ENCODE results near the gene NR3C2.

Gene NR3C2

DNA sequence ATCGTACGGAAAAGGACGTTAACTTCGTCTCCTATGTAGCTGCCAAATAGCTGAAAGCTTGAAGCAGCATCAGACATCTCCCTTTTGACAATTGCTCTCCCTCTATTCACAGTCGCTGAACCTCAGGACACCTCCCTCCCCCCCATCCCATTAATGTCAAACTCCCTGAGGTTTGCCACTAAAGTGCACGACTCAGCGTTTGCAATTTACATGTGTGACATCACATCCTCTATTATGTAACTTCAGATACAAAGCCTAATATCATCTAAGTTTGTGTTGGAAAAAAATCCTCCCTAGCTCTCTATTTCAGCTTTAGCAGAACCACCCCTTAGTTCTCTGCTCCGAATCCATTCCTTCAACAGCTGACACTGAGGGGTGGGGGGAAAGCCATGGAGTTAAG is 5.5 kb upstream of the NR3C2 start (continued):
- TF ChIP-seq, protein P1, sequence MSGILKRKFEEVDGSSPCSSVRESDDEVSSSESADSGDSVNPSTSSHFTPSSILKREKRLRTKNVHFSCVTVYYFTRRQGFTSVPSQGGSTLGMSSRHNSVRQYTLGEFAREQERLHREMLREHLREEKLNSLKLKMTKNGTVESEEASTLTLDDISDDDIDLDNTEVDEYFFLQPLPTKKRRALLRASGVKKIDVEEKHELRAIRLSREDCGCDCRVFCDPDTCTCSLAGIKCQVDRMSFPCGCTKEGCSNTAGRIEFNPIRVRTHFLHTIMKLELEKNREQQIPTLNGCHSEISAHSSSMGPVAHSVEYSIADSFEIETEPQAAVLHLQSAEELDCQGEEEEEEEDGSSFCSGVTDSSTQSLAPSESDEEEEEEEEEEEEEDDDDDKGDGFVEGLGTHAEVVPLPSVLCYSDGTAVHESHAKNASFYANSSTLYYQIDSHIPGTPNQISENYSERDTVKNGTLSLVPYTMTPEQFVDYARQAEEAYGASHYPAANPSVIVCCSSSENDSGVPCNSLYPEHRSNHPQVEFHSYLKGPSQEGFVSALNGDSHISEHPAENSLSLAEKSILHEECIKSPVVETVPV (CRISPR knock-in tag; IDR thresholded peaks at IDR 0.05) = no peak

DNA sequence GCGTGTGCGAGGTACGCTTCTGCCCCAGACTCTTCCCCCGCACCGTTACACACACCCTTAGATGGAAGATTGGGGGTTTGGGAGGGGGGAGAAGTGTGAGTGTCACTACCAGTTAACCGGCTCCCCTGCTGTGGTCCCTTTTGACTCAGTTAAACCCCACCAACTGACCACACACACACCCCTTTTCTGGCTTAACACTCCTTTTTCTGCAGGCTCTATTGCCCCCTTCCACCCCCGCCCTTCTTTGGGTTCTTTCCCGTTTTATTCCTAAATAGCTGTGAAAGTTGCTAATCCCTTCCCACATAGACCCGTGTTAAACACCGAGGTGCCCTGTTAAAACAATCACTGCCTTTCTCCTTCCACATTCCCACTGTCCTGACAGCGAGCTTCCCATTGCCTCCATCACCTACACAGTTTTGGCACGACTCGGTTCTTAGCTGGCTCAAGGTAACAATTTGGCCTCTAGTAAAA is 3.7 kb upstream of the NR3C2 start:
- TF ChIP-seq ZFP3 (CRISPR knock-in tag; IDR thresholded peaks at IDR 0.05) (no peak), OSR1 (CRISPR knock-in tag; IDR thresholded peaks at IDR 0.05) (no peak), ISL1 (CRISPR knock-in tag; IDR thresholded peaks at IDR 0.05) (no peak), ZNF565 (CRISPR knock-in tag; conservative IDR thresholded peaks at IDR 0.05; ENCODE audit: low read depth) (no peak), TOX (CRISPR knock-in tag; IDR thresholded peaks at IDR 0.05; ENCODE audit: borderline replicate concordance) (no peak), ZC3H10 (CRISPR knock-in tag; IDR thresholded peaks at IDR 0.05) (no peak), RARB (CRISPR knock-in tag; IDR thresholded peaks at IDR 0.05) (no peak), TCF4 (CRISPR knock-in tag; IDR thresholded peaks at IDR 0.05; ENCODE audit: borderline replicate concordance) (no peak), SNAI2 (CRISPR knock-in tag; IDR thresholded peaks at IDR 0.05) (no peak), PPARA (CRISPR knock-in tag; IDR thresholded peaks at IDR 0.05; ENCODE audit: borderline replicate concordance) (no peak), GLIS3 (CRISPR knock-in tag; IDR thresholded peaks at IDR 0.05) (no peak), ESRRG (CRISPR knock-in tag; IDR thresholded peaks at IDR 0.05) (no peak), ZFP30 (CRISPR knock-in tag; IDR thresholded peaks at IDR 0.05) (no peak), CSDC2 (CRISPR knock-in tag; IDR thresholded peaks at IDR 0.05) (no peak), ARNTL (CRISPR knock-in tag; IDR thresholded peaks at IDR 0.05; ENCODE audit: borderline replicate concordance, low read depth) (no peak), BACH2 (CRISPR knock-in tag; IDR thresholded peaks at IDR 0.05; ENCODE audit: borderline replicate concordance) (no peak)
- TF ChIP-seq, protein P1 (CRISPR knock-in tag; IDR thresholded peaks at IDR 0.05) = no peak
- TF ChIP-seq, protein P2, sequence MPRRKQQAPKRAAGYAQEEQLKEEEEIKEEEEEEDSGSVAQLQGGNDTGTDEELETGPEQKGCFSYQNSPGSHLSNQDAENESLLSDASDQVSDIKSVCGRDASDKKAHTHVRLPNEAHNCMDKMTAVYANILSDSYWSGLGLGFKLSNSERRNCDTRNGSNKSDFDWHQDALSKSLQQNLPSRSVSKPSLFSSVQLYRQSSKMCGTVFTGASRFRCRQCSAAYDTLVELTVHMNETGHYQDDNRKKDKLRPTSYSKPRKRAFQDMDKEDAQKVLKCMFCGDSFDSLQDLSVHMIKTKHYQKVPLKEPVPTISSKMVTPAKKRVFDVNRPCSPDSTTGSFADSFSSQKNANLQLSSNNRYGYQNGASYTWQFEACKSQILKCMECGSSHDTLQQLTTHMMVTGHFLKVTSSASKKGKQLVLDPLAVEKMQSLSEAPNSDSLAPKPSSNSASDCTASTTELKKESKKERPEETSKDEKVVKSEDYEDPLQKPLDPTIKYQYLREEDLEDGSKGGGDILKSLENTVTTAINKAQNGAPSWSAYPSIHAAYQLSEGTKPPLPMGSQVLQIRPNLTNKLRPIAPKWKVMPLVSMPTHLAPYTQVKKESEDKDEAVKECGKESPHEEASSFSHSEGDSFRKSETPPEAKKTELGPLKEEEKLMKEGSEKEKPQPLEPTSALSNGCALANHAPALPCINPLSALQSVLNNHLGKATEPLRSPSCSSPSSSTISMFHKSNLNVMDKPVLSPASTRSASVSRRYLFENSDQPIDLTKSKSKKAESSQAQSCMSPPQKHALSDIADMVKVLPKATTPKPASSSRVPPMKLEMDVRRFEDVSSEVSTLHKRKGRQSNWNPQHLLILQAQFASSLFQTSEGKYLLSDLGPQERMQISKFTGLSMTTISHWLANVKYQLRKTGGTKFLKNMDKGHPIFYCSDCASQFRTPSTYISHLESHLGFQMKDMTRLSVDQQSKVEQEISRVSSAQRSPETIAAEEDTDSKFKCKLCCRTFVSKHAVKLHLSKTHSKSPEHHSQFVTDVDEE (CRISPR knock-in tag; IDR thresholded peaks at IDR 0.05) = no peak
- TF ChIP-seq, protein P3, sequence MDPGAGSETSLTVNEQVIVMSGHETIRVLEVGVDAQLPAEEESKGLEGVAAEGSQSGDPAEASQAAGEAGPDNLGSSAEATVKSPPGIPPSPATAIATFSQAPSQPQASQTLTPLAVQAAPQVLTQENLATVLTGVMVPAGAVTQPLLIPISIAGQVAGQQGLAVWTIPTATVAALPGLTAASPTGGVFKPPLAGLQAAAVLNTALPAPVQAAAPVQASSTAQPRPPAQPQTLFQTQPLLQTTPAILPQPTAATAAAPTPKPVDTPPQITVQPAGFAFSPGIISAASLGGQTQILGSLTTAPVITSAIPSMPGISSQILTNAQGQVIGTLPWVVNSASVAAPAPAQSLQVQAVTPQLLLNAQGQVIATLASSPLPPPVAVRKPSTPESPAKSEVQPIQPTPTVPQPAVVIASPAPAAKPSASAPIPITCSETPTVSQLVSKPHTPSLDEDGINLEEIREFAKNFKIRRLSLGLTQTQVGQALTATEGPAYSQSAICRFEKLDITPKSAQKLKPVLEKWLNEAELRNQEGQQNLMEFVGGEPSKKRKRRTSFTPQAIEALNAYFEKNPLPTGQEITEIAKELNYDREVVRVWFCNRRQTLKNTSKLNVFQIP (CRISPR knock-in tag; IDR thresholded peaks at IDR 0.05; ENCODE audit: borderline replicate concordance, low read depth) = no peak
- TF ChIP-seq, protein P4, sequence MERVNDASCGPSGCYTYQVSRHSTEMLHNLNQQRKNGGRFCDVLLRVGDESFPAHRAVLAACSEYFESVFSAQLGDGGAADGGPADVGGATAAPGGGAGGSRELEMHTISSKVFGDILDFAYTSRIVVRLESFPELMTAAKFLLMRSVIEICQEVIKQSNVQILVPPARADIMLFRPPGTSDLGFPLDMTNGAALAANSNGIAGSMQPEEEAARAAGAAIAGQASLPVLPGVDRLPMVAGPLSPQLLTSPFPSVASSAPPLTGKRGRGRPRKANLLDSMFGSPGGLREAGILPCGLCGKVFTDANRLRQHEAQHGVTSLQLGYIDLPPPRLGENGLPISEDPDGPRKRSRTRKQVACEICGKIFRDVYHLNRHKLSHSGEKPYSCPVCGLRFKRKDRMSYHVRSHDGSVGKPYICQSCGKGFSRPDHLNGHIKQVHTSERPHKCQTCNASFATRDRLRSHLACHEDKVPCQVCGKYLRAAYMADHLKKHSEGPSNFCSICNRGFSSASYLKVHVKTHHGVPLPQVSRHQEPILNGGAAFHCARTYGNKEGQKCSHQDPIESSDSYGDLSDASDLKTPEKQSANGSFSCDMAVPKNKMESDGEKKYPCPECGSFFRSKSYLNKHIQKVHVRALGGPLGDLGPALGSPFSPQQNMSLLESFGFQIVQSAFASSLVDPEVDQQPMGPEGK (CRISPR knock-in tag; IDR thresholded peaks at IDR 0.05; ENCODE audit: borderline replicate concordance) = no peak
- ATAC-seq = no peak

DNA sequence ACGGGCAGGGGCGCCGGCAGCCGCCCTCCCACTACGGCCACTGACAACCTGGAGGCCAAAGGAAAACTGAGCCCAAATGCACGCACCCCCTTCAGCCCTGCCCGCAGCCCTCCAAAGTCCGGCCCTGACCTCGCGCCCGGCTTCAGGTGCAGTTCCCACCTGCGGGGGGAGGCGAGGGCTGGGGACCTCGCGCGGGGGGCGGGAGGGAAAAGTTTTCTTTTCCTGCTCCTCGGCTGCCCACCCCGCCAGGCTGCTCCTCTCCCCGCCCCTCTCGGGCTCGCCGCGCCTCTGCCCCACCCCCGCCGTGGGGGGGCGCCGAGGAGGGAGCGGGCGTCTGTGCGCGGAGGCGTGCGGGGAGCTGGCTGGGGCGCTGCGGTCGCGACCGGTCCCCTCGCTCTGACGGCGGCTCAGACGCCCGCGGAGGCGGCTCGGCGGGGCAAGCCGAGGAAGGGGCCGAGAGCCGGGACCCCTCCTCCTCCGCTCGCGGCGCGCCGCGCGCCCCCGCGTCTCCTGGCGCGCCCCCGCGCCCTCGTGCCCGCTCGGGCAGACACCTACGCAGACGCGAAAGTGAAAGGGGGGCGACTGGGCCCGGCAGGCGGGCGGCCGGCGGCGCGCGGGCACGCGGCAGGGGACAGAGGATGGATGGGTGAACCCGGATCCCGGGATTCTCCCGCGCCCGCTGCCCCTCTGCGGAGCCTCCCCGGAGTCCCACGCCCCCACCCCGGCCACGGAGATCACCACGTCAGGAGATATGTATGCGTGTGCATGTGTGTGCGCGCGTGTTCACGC is 3.1 kb upstream of the NR3C2 start:
- no peak for ATAC-seq
- TF ChIP-seq GLIS3 (CRISPR knock-in tag; IDR thresholded peaks at IDR 0.05) (no peak), ZNF70 (CRISPR knock-in tag; IDR thresholded peaks at IDR 0.05) (no peak), ZFP30 (CRISPR knock-in tag; IDR thresholded peaks at IDR 0.05) (no peak), BACH2 (CRISPR knock-in tag; IDR thresholded peaks at IDR 0.05; ENCODE audit: borderline replicate concordance) (no peak)
- TF ChIP-seq, protein P3 (CRISPR knock-in tag; IDR thresholded peaks at IDR 0.05; ENCODE audit: borderline replicate concordance, low read depth) = no peak
